ENCODE measurements around the gene YTHDC1. TPM values are rescaled to one million over a fixed set of nuclear protein-coding genes. Genes with fewer than 3 reads are reported as not detected.

YTHDC1 gene
- total RNA-seq, 1 experiment from 2014 or later = 68.9 TPM

- RAD21 ChIA-PET (ENCODE audit: low non-redundant PET in 1 of 2, low total read pairs in 2 of 2, uncharacterized antibody in 2 of 2, unreplicated experiment in 2 of 2) = no interaction called here
- Histone ChIP-seq H3K27ac (ENCODE audit: low read depth, low read length) (no peak overlapping the region), H3K9ac (ENCODE audit: low read length) (no peak overlapping the region), H2AFZ (ENCODE audit: low read depth, low read length, poor library complexity, severe bottlenecking) (no peak overlapping the region), H4K20me1 (ENCODE audit: insufficient read depth) (no peaks in the 10 kb centered on the region), H3K9me2 (ENCODE audit: insufficient read depth) (no peaks in the 10 kb centered on the region), H3K9me3 (ENCODE audit: control insufficient read depth in 1 of 2, insufficient read depth in 1 of 2, low read depth in 1 of 2, low read length in 2 of 2) (no peaks in the 10 kb centered on the region), H3K36me3 (ENCODE audit: control insufficient read depth in 1 of 2, insufficient read depth in 2 of 2, low read length in 2 of 2) (peaks cover 46 to 52% of the 10 kb centered on the region in 2 experiments), H3K27me3 (ENCODE audit: insufficient read depth, low read length) (no peaks in the 10 kb centered on the region), H3K4me2 (ENCODE audit: low read length) (no peak overlapping the region), H3K79me2 (ENCODE audit: insufficient read depth, low read length) (peaks cover 35% of the 10 kb centered on the region), H3K4me3 (replicated peaks in 1 of 2; ENCODE audit: low read depth in 1 of 2, low read length in 2 of 2) (no peak overlapping the region), H3K4me1 (ENCODE audit: control insufficient read depth in 1 of 2, insufficient read depth in 2 of 2, low read length in 2 of 2) (no peaks in the 10 kb centered on the region)
- DNase-seq (ENCODE audit: low read depth, low spot score) (no peak), ATAC-seq (no peak)
- POLR2A ChIA-PET = no interaction called here
- intact Hi-C loops (cut with micrococcal nuclease) = no loop called here
- BruUV-seq (replicated peaks) = no TSS peak
- CTCF ChIA-PET = no interaction called here
- TF ChIP-seq TCF7L2 (IDR thresholded peaks at IDR 0.05; ENCODE audit: borderline replicate concordance, extremely low read depth, insufficient read depth, insufficient read length) (no peak), CTCF (IDR thresholded peaks at IDR 0.05 in 2 of 3, conservative IDR thresholded peaks at IDR 0.05 in 1 of 3; ENCODE audit: borderline replicate concordance in 1 of 3, insufficient read depth in 1 of 3, low read depth in 2 of 3, low read length in 2 of 3) (no peak), EZH2phosphoT487 (IDR thresholded peaks at IDR 0.05; ENCODE audit: borderline replicate concordance) (no peak), SRF (IDR thresholded peaks at IDR 0.05; ENCODE audit: low read depth) (no peak), ZBTB33 (IDR thresholded peaks at IDR 0.05; ENCODE audit: extremely low read depth, insufficient replicate concordance, low read length) (no peak), YY1 (IDR thresholded peaks at IDR 0.05; ENCODE audit: extremely low read depth, insufficient replicate concordance, low read depth, low read length) (no peak)
Measured at GRCh38 chr4:68326141-68326540, 23.7 kb downstream of the YTHDC1 start.

All from HCT116 (cell line).